PC-9 (cell line): ENCODE data around the gene ANKRD33B. TPM values are rescaled to one million over a fixed set of nuclear protein-coding genes. Genes with fewer than 3 reads are reported as not detected.

Experiments used
- BruUV-seq: library from RNA; stranded (reverse); fragments of 400-500 nt; replicated peaks from 2 replicates; lab custom pipeline; 2021; lab: Mats Ljungman, UMichigan
- CTCF ChIA-PET: fragments of 300-600 bp; sonication (Branson Sonifier 250); formaldehyde crosslinking; loops from one replicate; lab custom pipeline; 2022; ENCODE audit warnings: antibody characterized with exemption; lab: Charles Lee
- POLR2A ChIA-PET: fragments of 300-600 bp; sonication (Branson Sonifier 250); formaldehyde crosslinking; loops from one replicate; lab custom pipeline; 2022; ENCODE audit warnings: antibody characterized with exemption; ENCODE audit not compliant: unreplicated experiment; lab: Charles Lee
- DNase-seq, 2 experiments: peaks; one replicate each; pipeline versions ENCODE4 v3.0.0 to v3.0.0-alpha.2; 2015 to 2022; ENCODE audit warnings: mixed read lengths in 1 of 2
- H2AFZ ChIP-seq: fragments of 200-600 bp; sonication (generic); 2 replicates; pipeline ENCODE4 v1.8.1; 2017; ENCODE audit warnings: antibody characterized with exemption
- H3F3A ChIP-seq: fragments of 200-600 bp; sonication (generic); 2 replicates; pipeline ENCODE4 v1.8.1; 2017; ENCODE audit warnings: antibody characterized with exemption, mild to moderate bottlenecking, low read depth; ENCODE audit not compliant: insufficient read depth
- H3K27ac ChIP-seq: fragments of 200-600 bp; sonication (generic); 2 replicates; pipeline ENCODE4 v1.6.1; 2016; ENCODE audit warnings: mixed run types
- H3K27me3 ChIP-seq: fragments of 200-600 bp; sonication (generic); 2 replicates; pipeline ENCODE4 v1.6.1; 2016; ENCODE audit warnings: low read depth, mixed run types; ENCODE audit not compliant: insufficient read depth
- H3K36me3 ChIP-seq: fragments of 200-600 bp; sonication (generic); 2 replicates; pipeline ENCODE4 v1.6.1; 2016; ENCODE audit warnings: low read depth, mixed run types
- H3K4me1 ChIP-seq: fragments of 200-600 bp; sonication (generic); replicated peaks from 2 replicates; pipeline ENCODE4 v1.6.1; 2016; ENCODE audit warnings: mixed run types; ENCODE audit not compliant: insufficient read depth
- H3K4me2 ChIP-seq: fragments of 200-600 bp; sonication (generic); 2 replicates; pipeline ENCODE4 v1.6.1; 2017; ENCODE audit warnings: mixed run types
- H3K4me3 ChIP-seq: fragments of 200-600 bp; sonication (generic); 2 replicates; pipeline ENCODE4 v1.6.1; 2016; ENCODE audit warnings: mixed run types
- H3K79me2 ChIP-seq: fragments of 200-600 bp; sonication (generic); 2 replicates; pipeline ENCODE4 v1.6.1; 2017; ENCODE audit warnings: low read depth, mixed run types
- H3K9me2 ChIP-seq: fragments of 200-600 bp; sonication (generic); 2 replicates; pipeline ENCODE4 v1.8.1; 2017; ENCODE audit warnings: mild to moderate bottlenecking; ENCODE audit not compliant: insufficient read depth
- H3K9me3 ChIP-seq: fragments of 200-600 bp; sonication (generic); 2 replicates; pipeline ENCODE4 v1.8.1; 2016; ENCODE audit warnings: low read depth; ENCODE audit not compliant: insufficient read depth
- H4K20me1 ChIP-seq: fragments of 200-600 bp; sonication (generic); 2 replicates; pipeline ENCODE4 v1.8.1; 2017; ENCODE audit not compliant: insufficient read depth
- EZH2 ChIP-seq: fragments of 200-600 bp; sonication (generic); IDR thresholded peaks from 2 replicates; pipeline ENCODE4 v1.8.0; 2017; ENCODE audit warnings: antibody characterized with exemption, low read depth
- intact Hi-C: fragments of 100-400 bp; cut with micrococcal nuclease; formaldehyde crosslinking; loops from one replicate; pipeline ENCODE4 v1.10.0; 2022; ENCODE audit not compliant: unreplicated experiment
- total RNA-seq: library from RNA; stranded (reverse); gene quantifications from 2 replicates; pipeline ENCODE4 v1.2.3, GENCODE V29; 2021
- TF ChIP-seq, protein P1 (sequence below): fragments of 200-600 bp; sonication (generic); conservative IDR thresholded peaks from 2 replicates; pipeline ENCODE4 v1.6.1; 2017; ENCODE audit warnings: mixed run types, antibody characterized with exemption, mild to moderate bottlenecking, moderate library complexity

ANKRD33B gene
- total RNA-seq, 1 experiment from 2014 or later = 32.1 TPM

DNA sequence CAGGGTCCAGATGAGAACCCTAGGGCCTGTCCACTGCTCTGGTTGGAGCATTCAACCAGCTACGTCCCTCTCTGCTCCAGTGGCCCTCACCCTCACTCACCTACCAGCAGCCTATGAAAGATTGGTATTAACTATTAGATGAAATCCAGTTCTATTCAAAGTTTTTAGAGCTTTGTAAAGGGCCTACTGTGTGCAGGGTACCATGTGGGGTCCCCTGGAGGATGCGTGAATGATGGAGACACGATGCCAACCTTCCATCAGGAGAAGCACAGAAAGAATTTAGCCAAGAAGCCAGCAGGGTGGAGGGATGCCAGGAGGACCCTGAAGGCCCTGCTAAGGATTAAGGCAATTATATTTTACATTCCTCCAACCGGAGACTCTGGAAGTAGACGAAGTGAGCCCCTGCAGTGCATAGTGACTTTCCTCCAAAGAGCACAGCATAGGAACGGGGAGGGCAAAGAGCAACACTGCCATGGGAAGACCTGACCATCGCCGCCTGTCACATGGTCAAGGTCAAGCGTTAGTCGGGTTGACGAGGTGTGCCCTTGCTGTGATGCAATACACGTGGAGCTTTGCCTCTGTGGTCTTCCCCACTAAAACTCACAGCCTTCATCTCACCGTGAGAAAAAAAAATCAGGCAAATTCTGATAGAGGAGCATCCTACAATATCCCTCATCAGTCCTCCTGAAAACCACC, 22.8 kb upstream of the ANKRD33B start:
- Histone ChIP-seq H3K79me2 (no peaks in the 10 kb centered on the region), H2AFZ (no peak overlapping the region), H3K27me3 (no peaks in the 10 kb centered on the region), H3K4me1 (no peaks in the 10 kb centered on the region), H3K36me3 (no peaks in the 10 kb centered on the region), H3K4me2 (no peak overlapping the region), H3F3A (no peaks in the 10 kb centered on the region), H3K4me3 (no peak overlapping the region), H3K27ac (no peak overlapping the region), H3K9me3 (no peaks in the 10 kb centered on the region), H3K9me2 (no peaks in the 10 kb centered on the region), H4K20me1 (no peaks in the 10 kb centered on the region)
- CTCF ChIA-PET = no interaction called here
- BruUV-seq = no TSS peak
- POLR2A ChIA-PET = interaction anchor here (0.6 kb wide), 1 partner anchor 12 kb away, joined by 10 read pairs; no protein-coding TSS in a partner anchor
- no peak for DNase-seq
- TF ChIP-seq EZH2 = no peak
- TF ChIP-seq, protein P1, sequence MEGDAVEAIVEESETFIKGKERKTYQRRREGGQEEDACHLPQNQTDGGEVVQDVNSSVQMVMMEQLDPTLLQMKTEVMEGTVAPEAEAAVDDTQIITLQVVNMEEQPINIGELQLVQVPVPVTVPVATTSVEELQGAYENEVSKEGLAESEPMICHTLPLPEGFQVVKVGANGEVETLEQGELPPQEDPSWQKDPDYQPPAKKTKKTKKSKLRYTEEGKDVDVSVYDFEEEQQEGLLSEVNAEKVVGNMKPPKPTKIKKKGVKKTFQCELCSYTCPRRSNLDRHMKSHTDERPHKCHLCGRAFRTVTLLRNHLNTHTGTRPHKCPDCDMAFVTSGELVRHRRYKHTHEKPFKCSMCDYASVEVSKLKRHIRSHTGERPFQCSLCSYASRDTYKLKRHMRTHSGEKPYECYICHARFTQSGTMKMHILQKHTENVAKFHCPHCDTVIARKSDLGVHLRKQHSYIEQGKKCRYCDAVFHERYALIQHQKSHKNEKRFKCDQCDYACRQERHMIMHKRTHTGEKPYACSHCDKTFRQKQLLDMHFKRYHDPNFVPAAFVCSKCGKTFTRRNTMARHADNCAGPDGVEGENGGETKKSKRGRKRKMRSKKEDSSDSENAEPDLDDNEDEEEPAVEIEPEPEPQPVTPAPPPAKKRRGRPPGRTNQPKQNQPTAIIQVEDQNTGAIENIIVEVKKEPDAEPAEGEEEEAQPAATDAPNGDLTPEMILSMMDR = no peak
- intact Hi-C loops = no loop called here

DNA sequence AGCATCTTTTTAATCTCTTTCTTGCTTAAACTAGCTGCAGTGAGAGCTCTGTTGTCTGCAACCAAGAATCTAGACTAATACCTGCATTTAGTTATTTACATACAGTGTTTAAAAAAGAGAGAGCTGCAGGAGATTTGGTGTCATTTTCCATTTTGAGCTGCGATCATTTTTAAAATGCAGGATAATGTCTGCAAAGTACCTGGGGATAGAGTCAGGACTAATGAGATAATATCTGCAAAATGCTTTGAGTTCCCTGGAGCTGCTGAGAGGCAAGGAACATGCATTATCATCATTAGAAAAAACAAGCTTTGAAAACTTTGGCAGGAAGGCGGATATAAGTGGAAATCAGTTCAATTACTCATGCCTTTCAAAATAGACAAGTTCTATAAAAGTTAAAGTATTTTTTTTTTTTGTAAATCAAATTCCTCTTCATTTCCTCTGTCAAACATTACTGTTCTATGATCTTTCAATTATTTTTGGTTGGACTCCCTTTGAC, 21.8 kb upstream of the ANKRD33B start:
- DNase-seq = no peak
- Histone ChIP-seq H3K4me3 (no peak overlapping the region), H3K27me3 (no peaks in the 10 kb centered on the region), H3K9me3 (no peaks in the 10 kb centered on the region), H2AFZ (no peak overlapping the region), H3K27ac (no peak overlapping the region), H4K20me1 (no peaks in the 10 kb centered on the region), H3K9me2 (no peaks in the 10 kb centered on the region), H3F3A (no peaks in the 10 kb centered on the region), H3K36me3 (no peaks in the 10 kb centered on the region), H3K4me1 (no peaks in the 10 kb centered on the region), H3K4me2 (no peak overlapping the region), H3K79me2 (no peaks in the 10 kb centered on the region)
- no peak for TF ChIP-seq EZH2
- TF ChIP-seq, protein P1 = no peak
- intact Hi-C loops = no loop called here
- POLR2A ChIA-PET = interaction anchor here (0.5 to 0.7 kb wide), 5 partner anchors 43 to 1060 kb away, joined by 3 to 9 read pairs (median 4); no protein-coding TSS in a partner anchor
- CTCF ChIA-PET = interaction anchor here (0.6 to 0.7 kb wide), 2 partner anchors 43 to 88 kb away, joined by 3 to 16 read pairs; no protein-coding TSS in a partner anchor
- BruUV-seq = no TSS peak

DNA sequence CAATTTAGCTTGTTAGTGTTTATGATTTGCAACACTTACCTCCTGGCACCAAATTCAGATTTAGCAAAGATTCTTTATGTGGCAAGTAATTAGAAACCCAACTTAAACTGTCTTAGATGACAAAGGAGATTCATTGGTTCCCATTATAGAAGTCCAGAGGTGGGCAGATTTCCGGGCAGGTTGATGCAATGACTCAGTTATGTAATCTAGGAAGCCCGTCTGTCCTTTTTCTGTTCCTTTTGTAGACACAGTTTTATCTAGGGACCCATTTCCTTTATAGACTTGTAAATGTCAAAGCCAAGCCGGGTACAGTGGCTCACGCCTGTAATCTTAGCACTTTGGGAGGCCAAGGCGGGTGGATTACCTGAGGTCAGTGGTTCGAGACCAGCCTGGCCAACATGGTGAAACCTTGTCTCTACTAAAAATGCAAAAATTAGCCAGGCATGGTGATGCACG, 20.3 kb upstream of the ANKRD33B start:
- Histone ChIP-seq H3K4me1 (no peaks in the 10 kb centered on the region), H3F3A (peaks cover 8% of the 10 kb centered on the region), H3K79me2 (no peaks in the 10 kb centered on the region), H3K4me3 (no peak overlapping the region), H3K27ac (no peak overlapping the region), H3K36me3 (no peaks in the 10 kb centered on the region), H4K20me1 (no peaks in the 10 kb centered on the region), H3K9me3 (no peaks in the 10 kb centered on the region), H3K4me2 (no peak overlapping the region), H2AFZ (no peak overlapping the region), H3K27me3 (no peaks in the 10 kb centered on the region), H3K9me2 (no peaks in the 10 kb centered on the region)
- BruUV-seq = no TSS peak
- CTCF ChIA-PET = no interaction called here
- TF ChIP-seq EZH2 = no peak
- TF ChIP-seq, protein P1 = no peak
- intact Hi-C loops = no loop called here
- POLR2A ChIA-PET = interaction anchor here (0.6 kb wide), 1 partner anchor 89 kb away, joined by 6 read pairs; no protein-coding TSS in a partner anchor
- no peak for DNase-seq
